ENCODE measurements around the gene CTBP2. TPM values are rescaled to one million over a fixed set of nuclear protein-coding genes. Genes with fewer than 3 reads are reported as not detected.

Gene CTBP2
- total RNA-seq, 1 experiment from 2014 or later, result 78.7 TPM

DNA sequence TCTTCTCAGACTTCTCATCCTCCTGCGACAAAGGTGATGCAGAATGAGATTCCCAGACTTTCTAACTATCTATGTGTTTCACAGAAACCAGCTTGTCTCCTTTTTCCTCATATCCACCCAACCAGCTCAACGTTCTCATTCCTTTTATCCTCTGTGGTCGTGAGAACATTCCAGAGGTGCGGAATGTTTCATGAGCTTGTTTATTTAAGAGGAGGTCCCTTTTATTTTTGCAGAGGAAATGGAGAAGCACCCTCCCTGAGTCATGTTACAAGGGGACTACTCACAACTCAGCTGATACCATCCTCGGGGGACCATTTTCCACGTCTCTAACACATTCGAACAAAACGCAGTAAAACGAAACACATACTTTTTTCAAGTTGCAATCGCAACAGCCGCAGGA, 125.2 kb downstream of the CTBP2 start:
- H3K27me3 Mint-ChIP-seq (ENCODE audit: unreplicated experiment), result no peaks in the 10 kb centered on the region
- TF ChIP-seq, protein P1, sequence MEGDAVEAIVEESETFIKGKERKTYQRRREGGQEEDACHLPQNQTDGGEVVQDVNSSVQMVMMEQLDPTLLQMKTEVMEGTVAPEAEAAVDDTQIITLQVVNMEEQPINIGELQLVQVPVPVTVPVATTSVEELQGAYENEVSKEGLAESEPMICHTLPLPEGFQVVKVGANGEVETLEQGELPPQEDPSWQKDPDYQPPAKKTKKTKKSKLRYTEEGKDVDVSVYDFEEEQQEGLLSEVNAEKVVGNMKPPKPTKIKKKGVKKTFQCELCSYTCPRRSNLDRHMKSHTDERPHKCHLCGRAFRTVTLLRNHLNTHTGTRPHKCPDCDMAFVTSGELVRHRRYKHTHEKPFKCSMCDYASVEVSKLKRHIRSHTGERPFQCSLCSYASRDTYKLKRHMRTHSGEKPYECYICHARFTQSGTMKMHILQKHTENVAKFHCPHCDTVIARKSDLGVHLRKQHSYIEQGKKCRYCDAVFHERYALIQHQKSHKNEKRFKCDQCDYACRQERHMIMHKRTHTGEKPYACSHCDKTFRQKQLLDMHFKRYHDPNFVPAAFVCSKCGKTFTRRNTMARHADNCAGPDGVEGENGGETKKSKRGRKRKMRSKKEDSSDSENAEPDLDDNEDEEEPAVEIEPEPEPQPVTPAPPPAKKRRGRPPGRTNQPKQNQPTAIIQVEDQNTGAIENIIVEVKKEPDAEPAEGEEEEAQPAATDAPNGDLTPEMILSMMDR (IDR thresholded peaks at IDR 0.05; ENCODE audit: unreplicated experiment), result no peak
- no peak for DNase-seq
- intact Hi-C loops (cut with micrococcal nuclease; ENCODE audit: unreplicated experiment), result no loop called here
- no peaks in the 10 kb centered on the region for H3K9me3 Mint-ChIP-seq (ENCODE audit: low read depth, unreplicated experiment)
- H3K4me1 Mint-ChIP-seq (ENCODE audit: low read depth, unreplicated experiment), result peaks cover 35% of the 10 kb centered on the region
- H3K4me3 Mint-ChIP-seq (ENCODE audit: low read depth, unreplicated experiment), result no peak overlapping the region
- H3K27ac Mint-ChIP-seq (ENCODE audit: unreplicated experiment), result no peak overlapping the region
- no TSS peak for BruUV-seq (replicated peaks)
- CTCF ChIA-PET, result no interaction called here
- H3K36me3 Mint-ChIP-seq (ENCODE audit: insufficient read depth, unreplicated experiment), result peaks cover 57% of the 10 kb centered on the region

DNA sequence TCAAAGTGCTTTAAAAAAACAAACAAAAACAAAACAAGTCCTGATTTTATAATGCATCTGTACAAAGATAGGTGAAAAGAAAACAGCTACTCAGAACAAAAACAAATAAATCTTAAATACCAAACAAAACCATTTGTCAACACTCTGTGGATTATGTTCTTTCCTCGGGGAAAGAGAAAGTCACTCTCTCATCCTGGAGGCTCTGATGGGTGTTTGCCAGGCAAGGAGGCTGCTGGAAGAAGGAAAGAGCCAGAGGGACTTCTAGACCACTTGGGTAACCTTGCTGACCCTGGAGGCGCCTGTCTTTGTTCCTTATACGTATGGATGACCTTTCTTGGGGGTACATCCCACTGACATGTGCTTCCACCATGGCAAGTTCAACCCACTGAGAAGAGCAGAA, 125.7 kb downstream of the CTBP2 start:
- no TSS peak for BruUV-seq (replicated peaks)
- Mint-ChIP-seq H3K27me3 (ENCODE audit: unreplicated experiment) (no peaks in the 10 kb centered on the region), H3K4me3 (ENCODE audit: low read depth, unreplicated experiment) (no peak overlapping the region), H3K9me3 (ENCODE audit: low read depth, unreplicated experiment) (no peaks in the 10 kb centered on the region), H3K36me3 (ENCODE audit: insufficient read depth, unreplicated experiment) (peaks cover 58% of the 10 kb centered on the region), H3K4me1 (ENCODE audit: low read depth, unreplicated experiment) (peaks cover 40% of the 10 kb centered on the region), H3K27ac (ENCODE audit: unreplicated experiment) (no peak overlapping the region)
- intact Hi-C loops (cut with micrococcal nuclease; ENCODE audit: unreplicated experiment), result no loop called here
- no peak for DNase-seq
- TF ChIP-seq, protein P1 (IDR thresholded peaks at IDR 0.05; ENCODE audit: unreplicated experiment), result no peak
- CTCF ChIA-PET, result no interaction called here

GRCh38 chr10:125033146-125033924, 127.0 kb downstream of the CTBP2 start:
- Mint-ChIP-seq H3K36me3 (ENCODE audit: insufficient read depth, unreplicated experiment) (peaks cover 53% of the 10 kb centered on the region), H3K4me1 (ENCODE audit: low read depth, unreplicated experiment) (peaks cover 38% of the 10 kb centered on the region), H3K27ac (ENCODE audit: unreplicated experiment) (no peak overlapping the region), H3K27me3 (ENCODE audit: unreplicated experiment) (no peaks in the 10 kb centered on the region), H3K9me3 (ENCODE audit: low read depth, unreplicated experiment) (no peaks in the 10 kb centered on the region), H3K4me3 (ENCODE audit: low read depth, unreplicated experiment) (no peak overlapping the region)
- intact Hi-C loops (cut with micrococcal nuclease; ENCODE audit: unreplicated experiment), result no loop called here
- no TSS peak for BruUV-seq (replicated peaks)
- TF ChIP-seq, protein P1 (IDR thresholded peaks at IDR 0.05; ENCODE audit: unreplicated experiment), result no peak
- no peak for DNase-seq
- CTCF ChIA-PET, result no interaction called here

GRCh38 chr10:125032474-125033020, 127.8 kb downstream of the CTBP2 start:
- intact Hi-C loops (cut with micrococcal nuclease; ENCODE audit: unreplicated experiment), result no loop called here
- H3K4me3 Mint-ChIP-seq (ENCODE audit: low read depth, unreplicated experiment), result no peak overlapping the region
- DNase-seq, result no peak
- TF ChIP-seq, protein P1 (IDR thresholded peaks at IDR 0.05; ENCODE audit: unreplicated experiment), result no peak
- H3K27me3 Mint-ChIP-seq (ENCODE audit: unreplicated experiment), result no peaks in the 10 kb centered on the region
- peaks cover 30% of the 10 kb centered on the region for H3K4me1 Mint-ChIP-seq (ENCODE audit: low read depth, unreplicated experiment)
- no TSS peak for BruUV-seq (replicated peaks)
- CTCF ChIA-PET, result no interaction called here
- peaks cover 47% of the 10 kb centered on the region for H3K36me3 Mint-ChIP-seq (ENCODE audit: insufficient read depth, unreplicated experiment)
- H3K9me3 Mint-ChIP-seq (ENCODE audit: low read depth, unreplicated experiment), result no peaks in the 10 kb centered on the region
- no peak overlapping the region for H3K27ac Mint-ChIP-seq (ENCODE audit: unreplicated experiment)

Data from Calu3 (cell line).